ENCODE results near the gene GRIA3. TPM values are rescaled to one million over a fixed set of nuclear protein-coding genes. Genes with fewer than 3 reads are reported as not detected.

Gene GRIA3
- total and polyA plus RNA-seq, 5 donors: 1.6 to 5.4 (median 4.0) TPM

- DNase-seq: no peak
- Histone ChIP-seq H3K27ac (ENCODE audit: low read length) (no peak overlapping the region), H3K27me3 (ENCODE audit: control insufficient read depth, insufficient read depth) (no peaks in the 10 kb centered on the region), H3K9me3 (ENCODE audit: control insufficient read depth, low read length) (no peaks in the 10 kb centered on the region), H3K4me1 (ENCODE audit: control insufficient read depth, insufficient read depth, low read length) (peaks cover 1% of the 10 kb centered on the region), H3K4me3 (ENCODE audit: low read length) (no peak overlapping the region)
- intact Hi-C loops (cut with DNase I): no loop called here
- no peak for ATAC-seq
- whole genome bisulfite sequencing: 71% methylated on average over 1 of the region's 1 CpG
Observed at GRCh38 chrX:123223409-123223808, 39.3 kb downstream of the GRIA3 start.

- ATAC-seq (no peak), DNase-seq (no peak)
- Histone ChIP-seq H3K9me3 (ENCODE audit: control insufficient read depth, low read length) (no peaks in the 10 kb centered on the region), H3K27me3 (ENCODE audit: control insufficient read depth, insufficient read depth) (no peaks in the 10 kb centered on the region), H3K4me3 (ENCODE audit: low read length) (no peak overlapping the region), H3K4me1 (ENCODE audit: control insufficient read depth, insufficient read depth, low read length) (peaks cover under 1% of the 10 kb centered on the region), H3K27ac (ENCODE audit: low read length) (no peak overlapping the region)
- intact Hi-C loops (cut with DNase I): no loop called here
Observed at GRCh38 chrX:123223859-123224258, 39.8 kb downstream of the GRIA3 start.

GRCh38 chrX:123230798-123231197 lies 46.7 kb downstream of the GRIA3 start:
- 30% methylated on average over 2 of the region's 2 CpGs for WGBS
- H3K4me3 ChIP-seq (ENCODE audit: low read length): no peak overlapping the region
- ATAC-seq (no peak), DNase-seq (no peak)
- no peaks in the 10 kb centered on the region for H3K4me1 ChIP-seq (ENCODE audit: control insufficient read depth, insufficient read depth, low read length)
- H3K27me3 ChIP-seq (ENCODE audit: control insufficient read depth, insufficient read depth): no peaks in the 10 kb centered on the region
- intact Hi-C loops (cut with DNase I): no loop called here
- no peak overlapping the region for H3K27ac ChIP-seq (ENCODE audit: low read length)
- H3K9me3 ChIP-seq (ENCODE audit: control insufficient read depth, low read length): no peaks in the 10 kb centered on the region

- H3K27me3 ChIP-seq (ENCODE audit: control insufficient read depth, insufficient read depth): no peaks in the 10 kb centered on the region
- ATAC-seq (no peak), DNase-seq (peak in 1 of 3 donors; percentile 14)
- intact Hi-C loops (cut with DNase I): no loop called here
- H3K27ac ChIP-seq (ENCODE audit: low read length): no peak overlapping the region
- no peaks in the 10 kb centered on the region for H3K4me1 ChIP-seq (ENCODE audit: control insufficient read depth, insufficient read depth, low read length)
- H3K4me3 ChIP-seq (ENCODE audit: low read length): no peak overlapping the region
- no peaks in the 10 kb centered on the region for H3K9me3 ChIP-seq (ENCODE audit: control insufficient read depth, low read length)
Observed at GRCh38 chrX:123236859-123237258, 52.8 kb downstream of the GRIA3 start.

- no peaks in the 10 kb centered on the region for H3K4me1 ChIP-seq (ENCODE audit: control insufficient read depth, insufficient read depth, low read length)
- WGBS: 77% methylated on average over 3 of the region's 3 CpGs
- H3K9me3 ChIP-seq (ENCODE audit: control insufficient read depth, low read length): no peaks in the 10 kb centered on the region
- H3K27me3 ChIP-seq (ENCODE audit: control insufficient read depth, insufficient read depth): no peaks in the 10 kb centered on the region
- intact Hi-C loops (cut with DNase I): no loop called here
- ATAC-seq: no peak
- DNase-seq: no peak
- no peak overlapping the region for H3K4me3 ChIP-seq (ENCODE audit: low read length)
- no peak overlapping the region for H3K27ac ChIP-seq (ENCODE audit: low read length)
Observed at GRCh38 chrX:123237271-123237670, 53.2 kb downstream of the GRIA3 start.

GRCh38 chrX:123254457-123254856 lies 70.4 kb downstream of the GRIA3 start:
- Histone ChIP-seq H3K4me1 (ENCODE audit: control insufficient read depth, insufficient read depth, low read length) (no peaks in the 10 kb centered on the region), H3K9me3 (ENCODE audit: control insufficient read depth, low read length) (no peaks in the 10 kb centered on the region), H3K27ac (ENCODE audit: low read length) (no peak overlapping the region), H3K4me3 (ENCODE audit: low read length) (no peak overlapping the region), H3K27me3 (ENCODE audit: control insufficient read depth, insufficient read depth) (no peaks in the 10 kb centered on the region)
- DNase-seq (no peak), ATAC-seq (no peak)
- 82% methylated on average over 1 of the region's 1 CpG for WGBS
- intact Hi-C loops (cut with DNase I): no loop called here

- H3K4me3 ChIP-seq (ENCODE audit: low read length): no peak overlapping the region
- no peak for ATAC-seq
Observed at GRCh38 chrX:123256378-123256777, 72.3 kb downstream of the GRIA3 start.

GRCh38 chrX:123260920-123261418 lies 76.9 kb downstream of the GRIA3 start:
- Histone ChIP-seq H3K4me1 (ENCODE audit: control insufficient read depth, insufficient read depth, low read length) (no peaks in the 10 kb centered on the region), H3K27me3 (ENCODE audit: control insufficient read depth, insufficient read depth) (no peaks in the 10 kb centered on the region), H3K4me3 (ENCODE audit: low read length) (no peak overlapping the region), H3K27ac (ENCODE audit: low read length) (no peak overlapping the region), H3K9me3 (ENCODE audit: control insufficient read depth, low read length) (no peaks in the 10 kb centered on the region)
- WGBS: 51% methylated on average over 5 of the region's 5 CpGs
- ATAC-seq (no peak), DNase-seq (no peak)
- intact Hi-C loops (cut with DNase I): no loop called here

More at GRCh38 chrX:123256378-123256777, 72.3 kb downstream of the GRIA3 start:
- H3K4me1 ChIP-seq (ENCODE audit: control insufficient read depth, insufficient read depth, low read length): no peaks in the 10 kb centered on the region
- H3K27ac ChIP-seq (ENCODE audit: low read length): no peak overlapping the region
- no peaks in the 10 kb centered on the region for H3K9me3 ChIP-seq (ENCODE audit: control insufficient read depth, low read length)
- intact Hi-C loops (cut with DNase I): no loop called here
- WGBS: 78% methylated on average over 1 of the region's 1 CpG
- no peaks in the 10 kb centered on the region for H3K27me3 ChIP-seq (ENCODE audit: control insufficient read depth, insufficient read depth)
- no peak for DNase-seq

- DNase-seq (no peak), ATAC-seq (no peak)
- no peaks in the 10 kb centered on the region for H3K27me3 ChIP-seq (ENCODE audit: control insufficient read depth, insufficient read depth)
- H3K4me1 ChIP-seq (ENCODE audit: control insufficient read depth, insufficient read depth, low read length): no peaks in the 10 kb centered on the region
- H3K27ac ChIP-seq (ENCODE audit: low read length): no peak overlapping the region
- intact Hi-C loops (cut with DNase I): no loop called here
- 39% methylated on average over 8 of the region's 8 CpGs for whole genome bisulfite sequencing
- H3K9me3 ChIP-seq (ENCODE audit: control insufficient read depth, low read length): no peaks in the 10 kb centered on the region
- no peak overlapping the region for H3K4me3 ChIP-seq (ENCODE audit: low read length)
Observed at GRCh38 chrX:123263270-123263669, 79.2 kb downstream of the GRIA3 start.

GRCh38 chrX:123263747-123264146 lies 79.7 kb downstream of the GRIA3 start:
- Histone ChIP-seq H3K9me3 (ENCODE audit: control insufficient read depth, low read length) (no peaks in the 10 kb centered on the region), H3K4me3 (ENCODE audit: low read length) (no peak overlapping the region), H3K27ac (ENCODE audit: low read length) (no peak overlapping the region), H3K27me3 (ENCODE audit: control insufficient read depth, insufficient read depth) (no peaks in the 10 kb centered on the region), H3K4me1 (ENCODE audit: control insufficient read depth, insufficient read depth, low read length) (no peaks in the 10 kb centered on the region)
- 45% methylated on average over 1 of the region's 1 CpG for WGBS
- no peak for ATAC-seq
- DNase-seq: no peak
- intact Hi-C loops (cut with DNase I): no loop called here

- Histone ChIP-seq H3K4me3 (ENCODE audit: low read length) (no peak overlapping the region), H3K9me3 (ENCODE audit: control insufficient read depth, low read length) (no peaks in the 10 kb centered on the region), H3K27me3 (ENCODE audit: control insufficient read depth, insufficient read depth) (no peaks in the 10 kb centered on the region), H3K27ac (ENCODE audit: low read length) (no peak overlapping the region), H3K4me1 (ENCODE audit: control insufficient read depth, insufficient read depth, low read length) (no peaks in the 10 kb centered on the region)
- no peak for DNase-seq
- ATAC-seq: no peak
- intact Hi-C loops (cut with DNase I): no loop called here
- WGBS: 65% methylated on average over 3 of the region's 3 CpGs
Observed at GRCh38 chrX:123267220-123267619, 83.1 kb downstream of the GRIA3 start.

GRCh38 chrX:123271902-123272301 lies 87.8 kb downstream of the GRIA3 start:
- Histone ChIP-seq H3K4me1 (ENCODE audit: control insufficient read depth, insufficient read depth, low read length) (no peaks in the 10 kb centered on the region), H3K4me3 (ENCODE audit: low read length) (no peak overlapping the region), H3K27ac (ENCODE audit: low read length) (no peak overlapping the region), H3K27me3 (ENCODE audit: control insufficient read depth, insufficient read depth) (no peaks in the 10 kb centered on the region), H3K9me3 (ENCODE audit: control insufficient read depth, low read length) (no peaks in the 10 kb centered on the region)
- 64% methylated on average over 2 of the region's 2 CpGs for WGBS
- DNase-seq (no peak), ATAC-seq (no peak)
- intact Hi-C loops (cut with DNase I): no loop called here
